ENCODE data around the gene IGF2R.

IGF2R gene

DNA sequence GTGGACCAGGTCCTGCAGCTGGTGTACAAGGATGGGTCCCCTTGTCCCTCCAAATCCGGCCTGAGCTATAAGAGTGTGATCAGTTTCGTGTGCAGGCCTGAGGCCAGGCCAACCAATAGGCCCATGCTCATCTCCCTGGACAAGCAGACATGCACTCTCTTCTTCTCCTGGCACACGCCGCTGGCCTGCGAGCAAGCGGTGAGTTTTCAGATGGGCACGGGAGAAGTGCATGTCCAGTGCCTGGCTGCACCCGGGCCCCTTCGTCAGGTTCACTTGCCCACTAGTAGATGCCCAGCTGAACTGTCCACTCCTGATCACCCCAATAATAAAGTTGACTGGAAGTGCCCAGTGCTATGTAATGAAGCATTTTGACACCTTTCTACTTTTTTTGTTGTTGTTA lies 104.4 kb downstream of the IGF2R start:
- Mint-ChIP-seq H3K4me3 (no peak overlapping the region), H3K27ac (no peak overlapping the region), H3K36me3 (peaks cover 82 to 91% of the 10 kb centered on the region in 2 donors), H3K9me3 (no peaks in the 10 kb centered on the region), H3K27me3 (no peaks in the 10 kb centered on the region), H3K4me1 (peaks cover 39 to 44% of the 10 kb centered on the region in 2 donors)
- ATAC-seq (replicated peaks) (no peak), DNase-seq (no peak)

DNA sequence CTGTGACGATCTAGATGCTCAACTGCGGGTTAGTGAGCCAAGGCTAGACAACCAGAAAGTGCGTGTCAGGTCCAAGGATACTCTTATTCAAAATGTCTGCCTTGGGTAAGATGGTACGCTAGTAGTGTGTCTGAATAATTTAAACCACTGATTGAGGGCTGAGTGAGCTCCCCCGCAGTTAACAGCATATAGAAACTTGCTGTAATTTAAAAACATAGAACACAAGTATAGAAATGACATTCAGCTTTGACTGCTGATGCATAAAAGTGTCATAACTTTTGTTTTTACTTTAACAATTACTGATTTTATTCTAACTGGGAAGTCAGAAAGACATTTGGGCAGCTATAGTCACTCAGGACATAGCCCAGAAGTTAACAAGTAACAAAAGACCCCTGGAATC lies 107.1 kb downstream of the IGF2R start:
- Mint-ChIP-seq H3K27me3 (no peaks in the 10 kb centered on the region), H3K27ac (no peak overlapping the region), H3K36me3 (peaks cover 75 to 87% of the 10 kb centered on the region in 2 donors), H3K4me1 (peaks cover 13 to 16% of the 10 kb centered on the region in 2 donors), H3K4me3 (no peak overlapping the region), H3K9me3 (no peaks in the 10 kb centered on the region)
- DNase-seq (no peak), ATAC-seq (replicated peaks) (no peak)

DNA sequence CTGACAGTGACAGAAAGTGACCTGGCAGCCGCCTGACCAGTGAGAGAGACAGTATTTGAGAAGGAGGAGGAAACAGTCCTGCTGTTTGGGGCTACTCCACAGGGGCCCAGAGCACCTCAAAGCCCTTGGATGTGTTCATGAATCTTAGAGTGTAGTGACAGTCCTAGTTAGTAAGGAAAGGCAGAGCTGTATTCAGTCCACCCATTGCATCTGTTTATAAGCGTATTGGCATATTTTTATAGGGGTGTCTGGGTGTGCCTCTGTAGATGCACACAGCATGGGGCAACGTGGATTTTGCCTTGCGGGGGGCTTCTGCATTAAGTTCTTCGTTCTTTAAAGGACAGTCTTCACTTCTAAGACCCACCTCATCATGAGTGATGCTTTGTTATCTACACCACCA lies 108.1 kb downstream of the IGF2R start:
- peak overlapping the region; percentile 26 for H3K27ac Mint-ChIP-seq
- no peak overlapping the region for H3K4me3 Mint-ChIP-seq
- H3K9me3 Mint-ChIP-seq, result no peaks in the 10 kb centered on the region
- no peaks in the 10 kb centered on the region for H3K27me3 Mint-ChIP-seq
- ATAC-seq (replicated peaks) (no peak), DNase-seq (no peak)
- H3K4me1 Mint-ChIP-seq, result peaks cover 8 to 9% of the 10 kb centered on the region in 2 donors
- H3K36me3 Mint-ChIP-seq, result peaks cover 74 to 85% of the 10 kb centered on the region in 2 donors

DNA sequence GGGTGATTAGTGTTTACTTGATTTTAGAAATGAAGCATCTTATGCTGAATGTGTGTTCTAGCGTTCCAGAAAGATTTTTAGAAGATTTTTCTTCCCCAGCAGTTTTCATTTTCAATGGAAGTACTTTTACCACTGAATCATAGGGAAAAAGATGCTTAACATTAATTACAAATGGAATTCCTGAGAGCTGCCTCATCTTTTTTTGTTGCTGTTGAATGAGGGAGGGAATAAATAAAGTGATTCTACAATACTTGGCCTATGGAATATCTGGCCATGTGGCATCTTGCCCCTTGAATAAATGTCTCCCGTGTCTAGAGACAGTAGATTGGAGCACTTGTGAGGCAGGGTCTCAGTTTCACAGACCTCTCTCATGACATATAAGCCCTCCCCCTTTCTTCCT lies 108.6 kb downstream of the IGF2R start:
- H3K4me1 Mint-ChIP-seq, result peaks cover 5 to 7% of the 10 kb centered on the region in 2 donors
- H3K36me3 Mint-ChIP-seq, result peaks cover 72 to 83% of the 10 kb centered on the region in 2 donors
- no peaks in the 10 kb centered on the region for H3K27me3 Mint-ChIP-seq
- ATAC-seq (replicated peaks) (no peak), DNase-seq (no peak)
- no peak overlapping the region for H3K4me3 Mint-ChIP-seq
- no peak overlapping the region for H3K27ac Mint-ChIP-seq
- no peaks in the 10 kb centered on the region for H3K9me3 Mint-ChIP-seq

DNA sequence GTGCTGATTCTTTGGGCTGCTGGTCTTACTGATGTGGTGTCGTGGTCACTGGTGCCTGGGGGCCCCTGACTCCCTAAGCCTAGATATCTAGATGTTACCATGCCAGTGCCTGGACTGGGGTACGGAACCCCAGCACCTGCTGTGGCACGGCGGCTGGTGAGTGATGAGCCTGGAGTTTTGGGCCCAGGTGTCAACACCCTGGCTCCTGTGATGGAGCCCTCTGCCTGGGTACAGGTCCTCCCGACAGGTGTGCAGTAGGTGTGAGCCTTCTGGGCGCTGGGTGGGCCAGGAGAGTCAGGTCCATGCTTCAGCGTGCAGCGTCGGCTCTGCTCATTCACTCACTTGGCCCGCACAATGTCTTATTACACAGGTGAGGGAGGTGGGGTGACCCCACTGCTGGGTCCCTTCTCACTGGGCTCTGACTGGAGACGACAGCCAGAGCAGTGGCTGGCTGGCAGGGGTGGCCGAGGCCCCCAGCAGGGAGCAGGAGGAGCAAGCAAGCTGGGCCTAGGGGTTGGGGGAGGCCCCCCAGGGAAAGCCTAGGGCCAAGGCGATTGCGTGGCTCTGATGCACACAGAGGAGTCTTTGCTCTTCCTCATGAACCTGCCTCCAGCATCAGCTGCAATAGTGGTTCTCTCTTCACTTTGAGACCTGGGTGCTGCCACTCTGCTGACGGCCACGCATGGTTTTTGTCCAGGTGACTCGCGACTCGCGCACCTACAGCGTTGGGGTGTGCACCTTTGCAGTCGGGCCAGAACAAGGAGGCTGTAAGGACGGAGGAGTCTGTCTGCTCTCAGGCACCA lies 110.2 kb downstream of the IGF2R start:
- peaks cover 3 to 4% of the 10 kb centered on the region in 2 donors for H3K4me1 Mint-ChIP-seq
- H3K9me3 Mint-ChIP-seq, result no peaks in the 10 kb centered on the region
- no peak overlapping the region for H3K27ac Mint-ChIP-seq
- H3K36me3 Mint-ChIP-seq, result peaks cover 64 to 80% of the 10 kb centered on the region in 2 donors
- DNase-seq (no peak), ATAC-seq (replicated peaks) (no peak)
- H3K4me3 Mint-ChIP-seq, result no peak overlapping the region
- no peaks in the 10 kb centered on the region for H3K27me3 Mint-ChIP-seq

DNA sequence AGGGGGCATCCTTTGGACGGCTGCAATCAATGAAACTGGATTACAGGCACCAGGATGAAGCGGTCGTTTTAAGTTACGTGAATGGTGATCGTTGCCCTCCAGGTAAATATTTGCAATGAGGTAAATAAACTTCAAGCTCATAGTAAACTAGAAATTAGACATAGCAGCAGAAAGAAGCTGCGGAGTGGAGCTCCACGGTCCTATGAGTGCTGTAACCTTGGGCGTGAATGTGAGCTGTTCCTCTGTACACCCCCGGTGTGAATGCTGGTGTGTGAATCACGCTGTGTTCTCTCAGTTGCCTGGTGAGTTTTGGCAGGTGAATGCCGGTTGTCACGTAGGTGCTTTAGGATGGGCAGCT lies 110.8 kb downstream of the IGF2R start:
- Mint-ChIP-seq H3K27ac (no peak overlapping the region), H3K36me3 (peaks cover 66 to 82% of the 10 kb centered on the region in 2 donors)

DNA sequence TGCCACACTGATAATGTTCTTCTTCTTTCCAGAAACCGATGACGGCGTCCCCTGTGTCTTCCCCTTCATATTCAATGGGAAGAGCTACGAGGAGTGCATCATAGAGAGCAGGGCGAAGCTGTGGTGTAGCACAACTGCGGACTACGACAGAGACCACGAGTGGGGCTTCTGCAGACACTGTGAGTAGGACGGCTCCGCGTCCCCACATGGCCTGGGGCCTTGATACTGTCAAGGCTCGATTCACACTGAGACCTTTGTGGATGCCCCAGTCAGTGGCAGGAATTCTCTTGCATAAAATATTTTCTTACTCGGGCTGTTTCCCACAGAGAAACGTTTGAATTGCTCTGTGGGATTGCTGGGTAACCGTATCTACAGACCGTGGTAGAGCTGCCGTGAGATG lies 111.2 kb downstream of the IGF2R start:
- no peak for DNase-seq
- H3K9me3 Mint-ChIP-seq, result no peaks in the 10 kb centered on the region
- no peak overlapping the region for H3K27ac Mint-ChIP-seq
- H3K4me3 Mint-ChIP-seq, result no peak overlapping the region
- H3K27me3 Mint-ChIP-seq, result no peaks in the 10 kb centered on the region
- peaks cover 5 to 7% of the 10 kb centered on the region in 2 donors for H3K4me1 Mint-ChIP-seq
- H3K36me3 Mint-ChIP-seq, result peaks cover 67 to 82% of the 10 kb centered on the region in 2 donors
- no peak for ATAC-seq (replicated peaks)

More for the DNA sequence above, 110.8 kb downstream of the IGF2R start:
- Mint-ChIP-seq H3K4me1 (peaks cover 5 to 7% of the 10 kb centered on the region in 2 donors), H3K9me3 (no peaks in the 10 kb centered on the region), H3K27me3 (no peaks in the 10 kb centered on the region), H3K4me3 (no peak overlapping the region)
- no peak for DNase-seq
- no peak for ATAC-seq (replicated peaks)

DNA sequence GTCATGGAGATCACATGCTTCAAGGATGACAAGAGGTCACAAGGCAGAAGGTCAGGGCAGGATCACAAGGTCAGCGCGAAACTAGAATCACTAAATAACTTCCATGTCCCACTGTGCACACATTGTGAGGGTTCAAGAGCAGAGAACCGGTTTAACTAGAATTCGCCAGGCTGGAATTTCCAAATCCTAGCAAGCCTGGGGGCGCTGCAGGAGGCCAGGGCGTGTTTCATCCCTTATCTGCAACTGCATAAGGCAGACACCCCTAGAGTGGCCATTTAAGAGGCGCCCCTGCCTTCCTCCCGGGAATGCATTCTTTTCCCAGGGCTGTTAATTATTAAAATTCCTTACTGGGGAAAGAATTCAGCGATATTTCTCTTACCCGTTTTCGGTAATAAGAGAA lies 112.5 kb downstream of the IGF2R start:
- Mint-ChIP-seq H3K27me3 (no peaks in the 10 kb centered on the region), H3K9me3 (no peaks in the 10 kb centered on the region), H3K27ac (no peak overlapping the region), H3K4me1 (peaks cover 5 to 15% of the 10 kb centered on the region in 2 donors), H3K4me3 (no peak overlapping the region), H3K36me3 (peaks cover 72 to 87% of the 10 kb centered on the region in 2 donors)
- no peak for ATAC-seq (replicated peaks)
- DNase-seq, result no peak

DNA sequence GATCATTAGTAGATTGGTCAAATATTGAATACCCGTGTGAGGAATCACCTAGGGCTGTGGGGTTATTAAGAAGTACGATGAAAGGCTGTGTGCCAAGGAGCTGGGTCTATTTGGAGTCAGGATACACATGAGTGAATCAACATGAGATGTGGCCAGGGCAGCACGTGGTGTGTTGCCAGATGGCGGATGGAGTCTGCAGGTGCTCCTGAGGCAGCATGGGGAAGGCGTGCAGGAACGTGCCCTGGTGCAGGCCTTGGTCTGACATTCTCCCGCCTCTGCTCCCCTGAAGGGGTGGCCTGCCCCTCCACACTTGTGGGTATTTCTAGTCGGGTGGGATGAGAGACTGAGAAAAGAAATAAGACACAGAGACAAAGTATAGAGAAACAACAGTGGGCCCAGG lies 113.7 kb downstream of the IGF2R start:
- Mint-ChIP-seq H3K27ac (peak overlapping the region; percentile 69), H3K36me3 (peaks cover 62 to 82% of the 10 kb centered on the region in 2 donors), H3K4me1 (peaks cover 5 to 15% of the 10 kb centered on the region in 2 donors), H3K4me3 (no peak overlapping the region), H3K9me3 (no peaks in the 10 kb centered on the region), H3K27me3 (no peaks in the 10 kb centered on the region)
- ATAC-seq (replicated peaks) (no peak), DNase-seq (no peak)

DNA sequence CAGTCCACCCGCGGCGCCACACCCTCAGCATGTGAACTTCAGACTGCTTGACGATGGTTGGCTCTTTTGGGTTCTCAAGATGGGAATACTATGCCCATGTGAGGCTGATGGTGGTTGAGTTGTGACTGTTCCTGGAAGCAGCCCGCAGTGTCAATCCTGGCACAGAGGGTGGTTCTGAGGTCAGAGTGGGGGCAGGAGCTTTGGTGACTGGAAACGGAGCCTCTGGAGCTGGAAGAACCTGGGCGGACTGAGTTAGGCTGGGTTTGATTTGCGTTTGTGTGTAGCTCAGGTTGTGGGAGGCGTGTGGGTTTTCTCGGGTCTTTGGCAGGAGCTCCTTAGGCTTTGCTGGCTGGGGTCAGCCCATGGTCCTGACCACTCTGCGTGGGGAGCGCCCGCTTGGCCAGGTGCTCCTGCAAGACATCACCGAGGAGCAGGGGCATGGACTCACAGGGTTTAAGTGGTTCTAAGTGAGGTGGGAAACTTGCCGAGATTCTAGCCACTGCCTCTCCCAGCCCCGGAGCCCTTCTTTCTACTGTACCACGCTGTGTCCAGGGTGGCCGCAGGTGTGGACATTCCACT lies 115.4 kb downstream of the IGF2R start:
- DNase-seq (no peak), ATAC-seq (replicated peaks) (no peak)
- peak overlapping the region; percentile 91 for H3K27ac Mint-ChIP-seq
- H3K36me3 Mint-ChIP-seq, result peaks cover 64 to 79% of the 10 kb centered on the region in 2 donors
- no peaks in the 10 kb centered on the region for H3K9me3 Mint-ChIP-seq
- no peaks in the 10 kb centered on the region for H3K27me3 Mint-ChIP-seq
- peaks cover 5 to 15% of the 10 kb centered on the region in 2 donors for H3K4me1 Mint-ChIP-seq
- no peak overlapping the region for H3K4me3 Mint-ChIP-seq

DNA sequence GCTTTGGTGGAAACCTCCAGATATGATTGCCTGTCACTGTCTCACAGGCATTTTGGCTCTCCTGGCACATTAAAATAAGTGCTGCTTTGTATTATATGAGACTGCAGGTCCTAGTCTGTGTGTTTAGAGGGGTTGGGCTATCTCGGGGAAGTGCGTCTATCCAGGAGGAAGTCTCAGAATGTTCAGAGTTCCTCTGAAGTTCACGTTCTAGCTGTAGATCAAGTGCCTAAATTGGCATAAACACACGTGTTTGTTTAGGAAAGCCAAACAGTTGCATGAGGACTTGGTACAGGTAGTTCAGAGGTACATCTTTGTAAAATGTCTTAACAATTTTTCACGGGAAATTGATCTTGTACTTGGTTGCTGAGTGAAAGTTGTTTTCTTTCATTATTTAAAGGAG lies 116.3 kb downstream of the IGF2R start:
- no peak for ATAC-seq (replicated peaks)
- DNase-seq, result no peak
- Mint-ChIP-seq H3K4me1 (peaks cover 5 to 15% of the 10 kb centered on the region in 2 donors), H3K4me3 (no peak overlapping the region), H3K9me3 (no peaks in the 10 kb centered on the region), H3K36me3 (peaks cover 65 to 79% of the 10 kb centered on the region in 2 donors), H3K27ac (peak overlapping the region; percentile 42), H3K27me3 (no peaks in the 10 kb centered on the region)

DNA sequence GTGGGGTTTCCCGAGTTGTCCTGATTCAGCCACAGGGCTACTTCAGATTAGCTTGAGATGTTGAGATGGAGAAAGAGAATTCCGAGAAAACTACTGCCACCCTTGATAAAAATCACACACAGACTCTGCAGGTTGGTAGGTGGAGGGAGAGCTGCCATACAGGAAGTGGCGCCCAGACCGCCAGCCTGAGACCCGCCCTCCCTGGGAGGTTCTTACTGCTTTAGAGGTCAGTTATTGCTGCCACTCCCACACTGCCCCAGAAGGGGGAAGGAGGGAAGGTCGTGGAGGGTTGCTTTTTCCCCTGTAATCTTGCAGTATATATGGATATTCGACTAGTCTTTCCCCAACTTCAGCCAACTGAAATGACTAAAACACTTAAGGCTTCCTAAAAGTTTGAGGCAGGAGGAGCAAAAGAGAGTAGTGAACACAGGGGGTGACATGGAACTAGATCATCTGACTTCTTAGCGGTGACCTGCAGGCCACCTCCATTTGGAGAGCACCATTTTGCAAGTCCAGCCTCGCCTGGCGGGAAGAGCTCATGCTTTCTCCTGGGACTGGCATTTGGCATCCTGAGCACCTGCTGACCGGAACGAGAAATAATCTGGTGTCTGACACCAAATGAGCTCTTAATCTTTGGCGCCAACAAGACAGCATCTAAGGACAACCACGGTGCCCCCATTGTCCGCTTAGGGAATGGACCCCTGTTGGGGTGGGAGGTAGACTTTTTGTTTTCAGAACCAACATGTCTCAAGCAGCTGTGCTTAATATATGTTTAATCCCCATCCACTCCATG lies 117.0 kb downstream of the IGF2R start:
- no peak overlapping the region for H3K4me3 Mint-ChIP-seq
- no peaks in the 10 kb centered on the region for H3K27me3 Mint-ChIP-seq
- DNase-seq, result no peak
- no peak for ATAC-seq (replicated peaks)
- H3K9me3 Mint-ChIP-seq, result no peaks in the 10 kb centered on the region
- H3K36me3 Mint-ChIP-seq, result peaks cover 64 to 78% of the 10 kb centered on the region in 2 donors
- H3K4me1 Mint-ChIP-seq, result peaks cover 5 to 15% of the 10 kb centered on the region in 2 donors
- H3K27ac Mint-ChIP-seq, result peak overlapping the region; percentile 42

DNA sequence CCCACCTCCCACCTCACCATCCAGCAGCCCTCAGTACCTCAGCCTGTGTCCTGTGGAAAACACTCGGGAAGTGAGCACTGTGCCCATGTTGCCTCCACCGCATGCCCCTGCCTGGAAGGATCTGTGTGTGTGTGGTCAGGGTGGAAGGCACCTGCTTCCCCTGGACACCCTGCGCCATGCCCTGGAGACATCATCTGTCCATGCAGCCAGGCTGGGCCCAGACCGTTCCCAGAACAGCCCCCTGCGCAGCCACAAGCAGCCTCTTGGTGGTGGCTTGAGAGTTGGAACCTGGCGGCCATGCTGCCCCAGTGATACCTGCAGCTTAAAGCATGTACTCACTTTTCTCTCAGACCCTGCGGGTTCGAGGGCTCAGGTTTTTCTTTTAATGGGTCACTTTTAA lies 117.9 kb downstream of the IGF2R start:
- ATAC-seq (replicated peaks) (no peak), DNase-seq (no peak)
- Mint-ChIP-seq H3K4me3 (no peak overlapping the region), H3K36me3 (peaks cover 58 to 71% of the 10 kb centered on the region in 2 donors), H3K9me3 (no peaks in the 10 kb centered on the region), H3K27ac (no peak overlapping the region), H3K4me1 (peaks cover 5 to 15% of the 10 kb centered on the region in 2 donors), H3K27me3 (no peaks in the 10 kb centered on the region)

DNA sequence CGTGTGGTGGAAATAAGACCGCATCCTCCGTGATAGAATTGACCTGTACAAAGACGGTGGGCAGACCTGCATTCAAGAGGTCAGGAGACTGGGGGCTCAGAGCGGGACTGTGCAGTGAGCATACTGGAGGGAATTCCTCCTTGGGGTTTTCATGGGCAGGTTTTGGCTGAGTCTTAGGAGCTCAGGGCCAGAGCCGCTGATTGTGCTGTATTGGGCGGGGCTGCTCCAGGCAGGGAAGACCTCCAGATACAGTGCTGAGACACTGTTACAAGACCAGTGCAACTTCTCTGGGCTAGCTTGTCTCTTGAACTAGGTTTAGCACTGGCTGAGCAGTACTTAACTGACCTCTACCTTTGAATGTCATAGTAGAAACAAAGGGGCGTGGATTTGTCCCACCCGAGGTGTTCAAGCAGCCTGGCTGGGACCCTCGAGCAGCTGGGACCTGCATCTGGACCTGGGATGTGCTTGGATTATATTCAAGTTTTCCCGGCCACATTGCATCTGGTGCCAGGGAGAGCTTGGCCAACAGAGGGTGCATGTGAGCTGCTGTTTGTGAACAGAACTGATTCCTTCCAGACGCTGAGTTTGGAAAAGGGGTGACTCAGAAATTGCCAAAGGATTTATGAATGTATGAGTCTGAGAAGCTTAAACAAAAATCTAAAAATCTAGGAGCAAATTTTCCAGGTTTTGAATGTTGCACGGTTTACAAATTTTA lies 119.3 kb downstream of the IGF2R start:
- Mint-ChIP-seq H3K27me3 (no peaks in the 10 kb centered on the region), H3K4me1 (peaks cover 3 to 15% of the 10 kb centered on the region in 2 donors), H3K9me3 (no peaks in the 10 kb centered on the region), H3K36me3 (peaks cover 60 to 71% of the 10 kb centered on the region in 2 donors), H3K27ac (peak overlapping the region; percentile 14), H3K4me3 (no peak overlapping the region)
- ATAC-seq (replicated peaks) (no peak), DNase-seq (no peak)
